ENCODE results near the gene SLC22A23.

The SLC22A23 gene

GRCh38 chr6:3407840-3408239, 49.0 kb downstream of the SLC22A23 start:
- Histone ChIP-seq H3K9me3 (ENCODE audit: control insufficient read depth in 2 of 2, low read length in 2 of 2) (no peaks in the 10 kb centered on the region), H3K9ac (ENCODE audit: low read depth in 1 of 2, low read length in 2 of 2) (no peak overlapping the region), H3K4me3 (ENCODE audit: low read length in 2 of 2) (peak overlapping the region in 1 of 2 donors; percentile 72), H3K27me3 (ENCODE audit: control insufficient read depth in 2 of 2, insufficient read depth in 2 of 2, low read length in 2 of 2) (no peaks in the 10 kb centered on the region), H3K4me1 (ENCODE audit: control insufficient read depth in 2 of 2, insufficient read depth in 2 of 2, low read length in 2 of 2) (peaks cover 36 to 78% of the 10 kb centered on the region in 2 donors), H3K27ac (ENCODE audit: low read depth in 2 of 2, low read length in 2 of 2) (peak overlapping the region; percentile 81 to 90), H3K36me3 (ENCODE audit: control insufficient read depth in 2 of 2, insufficient read depth in 2 of 2, low read length in 2 of 2) (peaks cover 0 to 3% of the 10 kb centered on the region in 2 donors)

- Histone ChIP-seq H3K27me3 (ENCODE audit: control insufficient read depth in 2 of 2, insufficient read depth in 2 of 2, low read length in 2 of 2) (no peaks in the 10 kb centered on the region), H3K4me3 (ENCODE audit: low read length in 2 of 2) (no peak overlapping the region), H3K36me3 (ENCODE audit: control insufficient read depth in 2 of 2, insufficient read depth in 2 of 2, low read length in 2 of 2) (no peaks in the 10 kb centered on the region), H3K9ac (ENCODE audit: low read depth in 1 of 2, low read length in 2 of 2) (no peak overlapping the region), H3K27ac (ENCODE audit: low read depth in 2 of 2, low read length in 2 of 2) (peak overlapping the region; percentile 45 to 90), H3K4me1 (ENCODE audit: control insufficient read depth in 2 of 2, insufficient read depth in 2 of 2, low read length in 2 of 2) (peaks cover 42 to 85% of the 10 kb centered on the region in 2 donors), H3K9me3 (ENCODE audit: control insufficient read depth in 2 of 2, low read length in 2 of 2) (no peaks in the 10 kb centered on the region)
These were observed 49.7 kb downstream of the SLC22A23 start for GRCh38 chr6:3406891-3407809.

- Histone ChIP-seq H3K4me1 (ENCODE audit: control insufficient read depth in 2 of 2, insufficient read depth in 2 of 2, low read length in 2 of 2) (peaks cover 49 to 86% of the 10 kb centered on the region in 2 donors), H3K27me3 (ENCODE audit: control insufficient read depth in 2 of 2, insufficient read depth in 2 of 2, low read length in 2 of 2) (no peaks in the 10 kb centered on the region), H3K4me3 (ENCODE audit: low read length in 2 of 2) (no peak overlapping the region), H3K27ac (ENCODE audit: low read depth in 2 of 2, low read length in 2 of 2) (peak overlapping the region; percentile 44 to 90), H3K9ac (ENCODE audit: low read depth in 1 of 2, low read length in 2 of 2) (no peak overlapping the region), H3K36me3 (ENCODE audit: control insufficient read depth in 2 of 2, insufficient read depth in 2 of 2, low read length in 2 of 2) (no peaks in the 10 kb centered on the region), H3K9me3 (ENCODE audit: control insufficient read depth in 2 of 2, low read length in 2 of 2) (no peaks in the 10 kb centered on the region)
These were observed 50.5 kb downstream of the SLC22A23 start for GRCh38 chr6:3406362-3406821.

- Histone ChIP-seq H3K9me3 (ENCODE audit: control insufficient read depth in 2 of 2, low read length in 2 of 2) (no peaks in the 10 kb centered on the region), H3K4me3 (ENCODE audit: low read length in 2 of 2) (no peak overlapping the region), H3K36me3 (ENCODE audit: control insufficient read depth in 2 of 2, insufficient read depth in 2 of 2, low read length in 2 of 2) (no peaks in the 10 kb centered on the region), H3K9ac (ENCODE audit: low read depth in 1 of 2, low read length in 2 of 2) (no peak overlapping the region), H3K27me3 (ENCODE audit: control insufficient read depth in 2 of 2, insufficient read depth in 2 of 2, low read length in 2 of 2) (no peaks in the 10 kb centered on the region), H3K27ac (ENCODE audit: low read depth in 2 of 2, low read length in 2 of 2) (peak overlapping the region; percentile 44 to 90), H3K4me1 (ENCODE audit: control insufficient read depth in 2 of 2, insufficient read depth in 2 of 2, low read length in 2 of 2) (peaks cover 43 to 82% of the 10 kb centered on the region in 2 donors)
These were observed 51.2 kb downstream of the SLC22A23 start for GRCh38 chr6:3405679-3406078.

GRCh38 chr6:3405182-3405518, 51.7 kb downstream of the SLC22A23 start:
- Histone ChIP-seq H3K9ac (ENCODE audit: low read depth in 1 of 2, low read length in 2 of 2) (no peak overlapping the region), H3K4me1 (ENCODE audit: control insufficient read depth in 2 of 2, insufficient read depth in 2 of 2, low read length in 2 of 2) (peaks cover 46 to 84% of the 10 kb centered on the region in 2 donors), H3K9me3 (ENCODE audit: control insufficient read depth in 2 of 2, low read length in 2 of 2) (no peaks in the 10 kb centered on the region), H3K4me3 (ENCODE audit: low read length in 2 of 2) (no peak overlapping the region), H3K27me3 (ENCODE audit: control insufficient read depth in 2 of 2, insufficient read depth in 2 of 2, low read length in 2 of 2) (no peaks in the 10 kb centered on the region), H3K27ac (ENCODE audit: low read depth in 2 of 2, low read length in 2 of 2) (peak overlapping the region in 1 of 2 donors; percentile 90), H3K36me3 (ENCODE audit: control insufficient read depth in 2 of 2, insufficient read depth in 2 of 2, low read length in 2 of 2) (no peaks in the 10 kb centered on the region)

GRCh38 chr6:3403238-3404173, 53.3 kb downstream of the SLC22A23 start:
- peaks cover 56 to 83% of the 10 kb centered on the region in 2 donors for H3K4me1 ChIP-seq (ENCODE audit: control insufficient read depth in 2 of 2, insufficient read depth in 2 of 2, low read length in 2 of 2)
- no peaks in the 10 kb centered on the region for H3K9me3 ChIP-seq (ENCODE audit: control insufficient read depth in 2 of 2, low read length in 2 of 2)
- H3K27ac ChIP-seq (ENCODE audit: low read depth in 2 of 2, low read length in 2 of 2): peak overlapping the region; percentile 79 to 82
- no peak overlapping the region for H3K4me3 ChIP-seq (ENCODE audit: low read length in 2 of 2)
- no peaks in the 10 kb centered on the region for H3K27me3 ChIP-seq (ENCODE audit: control insufficient read depth in 2 of 2, insufficient read depth in 2 of 2, low read length in 2 of 2)
- H3K9ac ChIP-seq (ENCODE audit: low read depth in 1 of 2, low read length in 2 of 2): peak overlapping the region in 1 of 2 donors; percentile 16
- no peaks in the 10 kb centered on the region for H3K36me3 ChIP-seq (ENCODE audit: control insufficient read depth in 2 of 2, insufficient read depth in 2 of 2, low read length in 2 of 2)

- Histone ChIP-seq H3K36me3 (ENCODE audit: control insufficient read depth in 2 of 2, insufficient read depth in 2 of 2, low read length in 2 of 2) (no peaks in the 10 kb centered on the region), H3K4me3 (ENCODE audit: low read length in 2 of 2) (no peak overlapping the region), H3K27ac (ENCODE audit: low read depth in 2 of 2, low read length in 2 of 2) (peak overlapping the region; percentile 79 to 82), H3K4me1 (ENCODE audit: control insufficient read depth in 2 of 2, insufficient read depth in 2 of 2, low read length in 2 of 2) (peaks cover 60 to 86% of the 10 kb centered on the region in 2 donors), H3K9me3 (ENCODE audit: control insufficient read depth in 2 of 2, low read length in 2 of 2) (no peaks in the 10 kb centered on the region), H3K27me3 (ENCODE audit: control insufficient read depth in 2 of 2, insufficient read depth in 2 of 2, low read length in 2 of 2) (no peaks in the 10 kb centered on the region), H3K9ac (ENCODE audit: low read depth in 1 of 2, low read length in 2 of 2) (peak overlapping the region in 1 of 2 donors; percentile 16)
These were observed 54.3 kb downstream of the SLC22A23 start for GRCh38 chr6:3402310-3403237.

- Histone ChIP-seq H3K4me1 (ENCODE audit: control insufficient read depth in 2 of 2, insufficient read depth in 2 of 2, low read length in 2 of 2) (peaks cover 57 to 82% of the 10 kb centered on the region in 2 donors), H3K4me3 (ENCODE audit: low read length in 2 of 2) (no peak overlapping the region), H3K36me3 (ENCODE audit: control insufficient read depth in 2 of 2, insufficient read depth in 2 of 2, low read length in 2 of 2) (no peaks in the 10 kb centered on the region), H3K27me3 (ENCODE audit: control insufficient read depth in 2 of 2, insufficient read depth in 2 of 2, low read length in 2 of 2) (no peaks in the 10 kb centered on the region), H3K9me3 (ENCODE audit: control insufficient read depth in 2 of 2, low read length in 2 of 2) (no peaks in the 10 kb centered on the region), H3K9ac (ENCODE audit: low read depth in 1 of 2, low read length in 2 of 2) (no peak overlapping the region), H3K27ac (ENCODE audit: low read depth in 2 of 2, low read length in 2 of 2) (peak overlapping the region; percentile 83)
These were observed 56.7 kb downstream of the SLC22A23 start for GRCh38 chr6:3400162-3400561.

Data from mucosa of rectum (tissue), 2 donors.